H1 (cell line): Measurements from ENCODE around the gene ANKFN1. TPM values are rescaled to one million over a fixed set of nuclear protein-coding genes. Genes with fewer than 3 reads are reported as not detected.

Experiments
- BRCA1 ChIP-seq: IDR thresholded peaks from 2 replicates; pipeline ENCODE4 v1.6.1; 2012; ENCODE audit warnings: low read depth, low read length, improper control_type of control experiment
- CHD2 ChIP-seq: IDR thresholded peaks from 2 replicates; pipeline ENCODE4 v1.6.1; 2012; ENCODE audit warnings: low read length, improper control_type of control experiment
- CTBP2 ChIP-seq: IDR thresholded peaks from 2 replicates; pipeline ENCODE4 v1.7.0; 2011; ENCODE audit warnings: borderline replicate concordance, mild to moderate bottlenecking, moderate library complexity, mixed read lengths, low read length; ENCODE audit not compliant: insufficient read depth, insufficient read length
- KDM5A ChIP-seq: fragments of 200-600 bp; IDR thresholded peaks from 2 replicates; pipeline ENCODE4 v1.7.1; 2012; ENCODE audit warnings: mild to moderate bottlenecking, low read length, inconsistent platforms, mixed read lengths
- MAFK ChIP-seq: IDR thresholded peaks from 2 replicates; pipeline ENCODE4 v1.6.1; 2012; ENCODE audit warnings: low read depth, mild to moderate bottlenecking, improper control_type of control experiment, low read length
- NRF1 ChIP-seq: IDR thresholded peaks from 2 replicates; pipeline ENCODE4 v1.6.1; 2011; ENCODE audit warnings: mild to moderate bottlenecking, low read depth, low read length, improper control_type of control experiment
- POU5F1 ChIP-seq: IDR thresholded peaks from 2 replicates; pipeline ENCODE4 v1.6.1; 2011; ENCODE audit warnings: low read depth, mild to moderate bottlenecking, low read length, moderate library complexity
- TAF1 ChIP-seq: IDR thresholded peaks from 2 replicates; pipeline ENCODE4 v1.6.1; 2011; ENCODE audit warnings: mild to moderate bottlenecking, low read depth, low read length
- polyA plus RNA-seq, 7 experiments: library from polyadenylated mRNA; depleted of rRNA in 3 of 7; stranded (reverse) in 5 of 7; unstranded in 2 of 7; fragments of >200 nt in 5 of 7; fragments of 200-250 nt in 2 of 7; gene quantifications; 1 replicate in 5 of 7; 2 replicates in 1 of 7; 4 replicates in 1 of 7; pipeline versions ENCODE4 v1.2.1 to v1.2.3, GENCODE V29; 2011 to 2013; ENCODE audit warnings: missing spikeins in 2 of 7, mixed read lengths in 2 of 7
- total RNA-seq: library from RNA; stranded (reverse); fragmentation: NEBNext Ultra II Directional; extraction: Animal tissue kit (Norgen Biotek cat#: 25700); gene quantifications from 2 replicates; pipeline ENCODE4 v1.2.1, GENCODE V29; 2021
- TF ChIP-seq, protein P1 (sequence below): fragments of 300-600 bp; sonication (generic); IDR thresholded peaks from 2 replicates; pipeline ENCODE4 v1.7.1; 2012; ENCODE audit warnings: low read length, moderate library complexity, mild to moderate bottlenecking, inconsistent platforms; ENCODE audit not compliant: insufficient replicate concordance
- TF ChIP-seq, protein P2 (sequence below): IDR thresholded peaks from 2 replicates; pipeline ENCODE4 v1.6.1; 2012; ENCODE audit warnings: inconsistent platforms

Gene ANKFN1
- total and polyA plus RNA-seq, 2 of the 8 experiments (the other 6 are each of a cell fraction or from before 2014, with no cell fraction given) = not detected

DNA sequence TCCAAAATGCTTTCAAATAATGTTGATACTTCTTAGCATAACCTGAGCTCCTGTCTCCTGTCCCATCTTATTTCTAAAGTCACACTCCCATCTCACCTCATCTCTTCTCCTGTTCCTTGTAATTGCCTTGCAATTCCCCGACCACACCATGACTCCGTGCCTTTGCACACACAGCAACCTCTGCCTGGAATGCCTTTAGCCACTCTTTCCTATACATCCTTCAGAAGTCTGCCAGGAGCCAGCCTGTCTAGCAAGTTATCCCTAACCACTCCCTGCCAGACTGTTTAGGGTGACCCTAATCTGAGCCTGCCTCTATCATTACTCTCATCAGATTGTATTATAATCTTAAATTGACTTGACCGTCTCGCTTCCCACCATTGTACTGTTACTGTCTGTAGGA is 272.2 kb downstream of the ANKFN1 start (continued):
- TF ChIP-seq, protein P1, sequence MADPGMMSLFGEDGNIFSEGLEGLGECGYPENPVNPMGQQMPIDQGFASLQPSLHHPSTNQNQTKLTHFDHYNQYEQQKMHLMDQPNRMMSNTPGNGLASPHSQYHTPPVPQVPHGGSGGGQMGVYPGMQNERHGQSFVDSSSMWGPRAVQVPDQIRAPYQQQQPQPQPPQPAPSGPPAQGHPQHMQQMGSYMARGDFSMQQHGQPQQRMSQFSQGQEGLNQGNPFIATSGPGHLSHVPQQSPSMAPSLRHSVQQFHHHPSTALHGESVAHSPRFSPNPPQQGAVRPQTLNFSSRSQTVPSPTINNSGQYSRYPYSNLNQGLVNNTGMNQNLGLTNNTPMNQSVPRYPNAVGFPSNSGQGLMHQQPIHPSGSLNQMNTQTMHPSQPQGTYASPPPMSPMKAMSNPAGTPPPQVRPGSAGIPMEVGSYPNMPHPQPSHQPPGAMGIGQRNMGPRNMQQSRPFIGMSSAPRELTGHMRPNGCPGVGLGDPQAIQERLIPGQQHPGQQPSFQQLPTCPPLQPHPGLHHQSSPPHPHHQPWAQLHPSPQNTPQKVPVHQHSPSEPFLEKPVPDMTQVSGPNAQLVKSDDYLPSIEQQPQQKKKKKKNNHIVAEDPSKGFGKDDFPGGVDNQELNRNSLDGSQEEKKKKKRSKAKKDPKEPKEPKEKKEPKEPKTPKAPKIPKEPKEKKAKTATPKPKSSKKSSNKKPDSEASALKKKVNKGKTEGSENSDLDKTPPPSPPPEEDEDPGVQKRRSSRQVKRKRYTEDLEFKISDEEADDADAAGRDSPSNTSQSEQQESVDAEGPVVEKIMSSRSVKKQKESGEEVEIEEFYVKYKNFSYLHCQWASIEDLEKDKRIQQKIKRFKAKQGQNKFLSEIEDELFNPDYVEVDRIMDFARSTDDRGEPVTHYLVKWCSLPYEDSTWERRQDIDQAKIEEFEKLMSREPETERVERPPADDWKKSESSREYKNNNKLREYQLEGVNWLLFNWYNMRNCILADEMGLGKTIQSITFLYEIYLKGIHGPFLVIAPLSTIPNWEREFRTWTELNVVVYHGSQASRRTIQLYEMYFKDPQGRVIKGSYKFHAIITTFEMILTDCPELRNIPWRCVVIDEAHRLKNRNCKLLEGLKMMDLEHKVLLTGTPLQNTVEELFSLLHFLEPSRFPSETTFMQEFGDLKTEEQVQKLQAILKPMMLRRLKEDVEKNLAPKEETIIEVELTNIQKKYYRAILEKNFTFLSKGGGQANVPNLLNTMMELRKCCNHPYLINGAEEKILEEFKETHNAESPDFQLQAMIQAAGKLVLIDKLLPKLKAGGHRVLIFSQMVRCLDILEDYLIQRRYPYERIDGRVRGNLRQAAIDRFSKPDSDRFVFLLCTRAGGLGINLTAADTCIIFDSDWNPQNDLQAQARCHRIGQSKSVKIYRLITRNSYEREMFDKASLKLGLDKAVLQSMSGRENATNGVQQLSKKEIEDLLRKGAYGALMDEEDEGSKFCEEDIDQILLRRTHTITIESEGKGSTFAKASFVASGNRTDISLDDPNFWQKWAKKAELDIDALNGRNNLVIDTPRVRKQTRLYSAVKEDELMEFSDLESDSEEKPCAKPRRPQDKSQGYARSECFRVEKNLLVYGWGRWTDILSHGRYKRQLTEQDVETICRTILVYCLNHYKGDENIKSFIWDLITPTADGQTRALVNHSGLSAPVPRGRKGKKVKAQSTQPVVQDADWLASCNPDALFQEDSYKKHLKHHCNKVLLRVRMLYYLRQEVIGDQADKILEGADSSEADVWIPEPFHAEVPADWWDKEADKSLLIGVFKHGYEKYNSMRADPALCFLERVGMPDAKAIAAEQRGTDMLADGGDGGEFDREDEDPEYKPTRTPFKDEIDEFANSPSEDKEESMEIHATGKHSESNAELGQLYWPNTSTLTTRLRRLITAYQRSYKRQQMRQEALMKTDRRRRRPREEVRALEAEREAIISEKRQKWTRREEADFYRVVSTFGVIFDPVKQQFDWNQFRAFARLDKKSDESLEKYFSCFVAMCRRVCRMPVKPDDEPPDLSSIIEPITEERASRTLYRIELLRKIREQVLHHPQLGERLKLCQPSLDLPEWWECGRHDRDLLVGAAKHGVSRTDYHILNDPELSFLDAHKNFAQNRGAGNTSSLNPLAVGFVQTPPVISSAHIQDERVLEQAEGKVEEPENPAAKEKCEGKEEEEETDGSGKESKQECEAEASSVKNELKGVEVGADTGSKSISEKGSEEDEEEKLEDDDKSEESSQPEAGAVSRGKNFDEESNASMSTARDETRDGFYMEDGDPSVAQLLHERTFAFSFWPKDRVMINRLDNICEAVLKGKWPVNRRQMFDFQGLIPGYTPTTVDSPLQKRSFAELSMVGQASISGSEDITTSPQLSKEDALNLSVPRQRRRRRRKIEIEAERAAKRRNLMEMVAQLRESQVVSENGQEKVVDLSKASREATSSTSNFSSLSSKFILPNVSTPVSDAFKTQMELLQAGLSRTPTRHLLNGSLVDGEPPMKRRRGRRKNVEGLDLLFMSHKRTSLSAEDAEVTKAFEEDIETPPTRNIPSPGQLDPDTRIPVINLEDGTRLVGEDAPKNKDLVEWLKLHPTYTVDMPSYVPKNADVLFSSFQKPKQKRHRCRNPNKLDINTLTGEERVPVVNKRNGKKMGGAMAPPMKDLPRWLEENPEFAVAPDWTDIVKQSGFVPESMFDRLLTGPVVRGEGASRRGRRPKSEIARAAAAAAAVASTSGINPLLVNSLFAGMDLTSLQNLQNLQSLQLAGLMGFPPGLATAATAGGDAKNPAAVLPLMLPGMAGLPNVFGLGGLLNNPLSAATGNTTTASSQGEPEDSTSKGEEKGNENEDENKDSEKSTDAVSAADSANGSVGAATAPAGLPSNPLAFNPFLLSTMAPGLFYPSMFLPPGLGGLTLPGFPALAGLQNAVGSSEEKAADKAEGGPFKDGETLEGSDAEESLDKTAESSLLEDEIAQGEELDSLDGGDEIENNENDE = no peak
- TF ChIP-seq CTBP2 = no peak
- TF ChIP-seq POU5F1 = no peak
- no peak for TF ChIP-seq KDM5A
- no peak for TF ChIP-seq NRF1
- TF ChIP-seq, protein P2, sequence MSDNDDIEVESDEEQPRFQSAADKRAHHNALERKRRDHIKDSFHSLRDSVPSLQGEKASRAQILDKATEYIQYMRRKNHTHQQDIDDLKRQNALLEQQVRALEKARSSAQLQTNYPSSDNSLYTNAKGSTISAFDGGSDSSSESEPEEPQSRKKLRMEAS = no peak
- TF ChIP-seq TAF1 = no peak
- no peak for TF ChIP-seq MAFK
- no peak for TF ChIP-seq BRCA1
- no peak for TF ChIP-seq CHD2
